Sigmoid colon (tissue), 7 donors: ENCODE measurements around the gene TMEM198. TPM values are rescaled to one million over a fixed set of nuclear protein-coding genes. Genes with fewer than 3 reads are reported as not detected.
A peak's percentile ranks its signal among the peaks of the same experiment; 100 is the strongest.

Experiments used
- DNase-seq: peaks from one replicate; pipeline ENCODE4 v3.0.0-alpha.2; 2019
- H3K27ac ChIP-seq, 4 donors: fragments of 200-600 bp; sonication (generic); one replicate each; pipeline ENCODE4 v1.5.1; 2016 to 2019; ENCODE audit warnings: mild to moderate bottlenecking in 1 of 4
- H3K27me3 ChIP-seq, 3 donors: fragments of 200-600 bp; sonication (generic); one replicate each; pipeline ENCODE4 v1.5.1; 2019; ENCODE audit warnings: mild to moderate bottlenecking in 1 of 3
- H3K36me3 ChIP-seq, 4 donors: fragments of 200-600 bp; sonication (generic); one replicate each; pipeline ENCODE4 v1.5.1; 2016 to 2019
- H3K4me1 ChIP-seq, 4 donors: fragments of 200-600 bp; sonication (generic); one replicate each; pipeline ENCODE4 v1.5.1; 2017 to 2019
- H3K4me3 ChIP-seq, 4 donors: fragments of 200-600 bp; sonication (generic); one replicate each; pipeline ENCODE4 v1.5.1; 2017 to 2019; ENCODE audit warnings: mild to moderate bottlenecking in 2 of 4, moderate library complexity in 1 of 4
- H3K9me3 ChIP-seq, 4 donors: fragments of 200-600 bp in 3 of 4; sonication (generic) in 3 of 4; one replicate each; pipeline versions ENCODE4 v1.5.1 to v1.6.1; 2013 to 2019
- EP300 ChIP-seq, 4 donors: sonication (generic); formaldehyde crosslinking; IDR thresholded peaks; one replicate each; pipeline ENCODE4 v1.6.1; 2017; ENCODE audit warnings: antibody characterized with exemption in 4 of 4
- POLR2A ChIP-seq, 2 donors: fragments of 450-650 bp; IDR thresholded peaks; one replicate each; pipeline ENCODE4 v1.6.1; 2016; ENCODE audit warnings: antibody characterized with exemption in 2 of 2, mild to moderate bottlenecking in 2 of 2, moderate library complexity in 2 of 2
- POLR2AphosphoS5 ChIP-seq, 4 donors: sonication (generic); formaldehyde crosslinking; IDR thresholded peaks; one replicate each; pipeline ENCODE4 v1.6.1; 2017; ENCODE audit warnings: antibody characterized with exemption in 4 of 4
- WGBS, 2 donors: extraction: QIAGEN DNeasy Blood & Tissue Kit; methylation state at CpG; one replicate each; pipeline ENCODE4 v1.1.7; 2013; 5-methylcytosine and 5-hydroxymethylcytosine counted together
- intact Hi-C: fragments of 100-400 bp; cut with DNase I; formaldehyde crosslinking; loops from one replicate; pipeline ENCODE4 v1.15.1; 2023
- polyA plus RNA-seq, 3 donors: library from polyadenylated mRNA; stranded (reverse); fragments of 200-250 nt; gene quantifications; one replicate each; pipeline ENCODE4 v1.2.3, GENCODE V29; 2013
- total RNA-seq, 4 donors: library from RNA; depleted of rRNA; stranded (reverse); fragments of >200 nt; gene quantifications; one replicate each; pipeline ENCODE4 v1.1.0, GENCODE V29; 2016
- TF ChIP-seq, protein P1 (sequence below), 4 experiments: fragments of 450-650 bp in 3 of 4; fragments of 200-600 bp in 1 of 4; IDR thresholded peaks; one replicate each; pipeline ENCODE4 v1.5.1; 2016 to 2019; ENCODE audit warnings: antibody characterized with exemption in 4 of 4, mild to moderate bottlenecking in 3 of 4, moderate library complexity in 2 of 4
- donor health status: healthy with polysubstance abuse.
- donor health status: Bipolar disorder and iron deficiency.
- donor health status: healthy.

Gene TMEM198, protein sequence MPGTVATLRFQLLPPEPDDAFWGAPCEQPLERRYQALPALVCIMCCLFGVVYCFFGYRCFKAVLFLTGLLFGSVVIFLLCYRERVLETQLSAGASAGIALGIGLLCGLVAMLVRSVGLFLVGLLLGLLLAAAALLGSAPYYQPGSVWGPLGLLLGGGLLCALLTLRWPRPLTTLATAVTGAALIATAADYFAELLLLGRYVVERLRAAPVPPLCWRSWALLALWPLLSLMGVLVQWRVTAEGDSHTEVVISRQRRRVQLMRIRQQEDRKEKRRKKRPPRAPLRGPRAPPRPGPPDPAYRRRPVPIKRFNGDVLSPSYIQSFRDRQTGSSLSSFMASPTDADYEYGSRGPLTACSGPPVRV
- total RNA-seq: 1 to 10 TPM in 3 of 4 donors, under 1 TPM in 1; 0.71 to 3.0 (median 1.6) TPM
- polyA plus RNA-seq: 1 to 10 TPM in 2 of 3 donors, not detected in 1; 1.2 to 3.9 TPM

DNA sequence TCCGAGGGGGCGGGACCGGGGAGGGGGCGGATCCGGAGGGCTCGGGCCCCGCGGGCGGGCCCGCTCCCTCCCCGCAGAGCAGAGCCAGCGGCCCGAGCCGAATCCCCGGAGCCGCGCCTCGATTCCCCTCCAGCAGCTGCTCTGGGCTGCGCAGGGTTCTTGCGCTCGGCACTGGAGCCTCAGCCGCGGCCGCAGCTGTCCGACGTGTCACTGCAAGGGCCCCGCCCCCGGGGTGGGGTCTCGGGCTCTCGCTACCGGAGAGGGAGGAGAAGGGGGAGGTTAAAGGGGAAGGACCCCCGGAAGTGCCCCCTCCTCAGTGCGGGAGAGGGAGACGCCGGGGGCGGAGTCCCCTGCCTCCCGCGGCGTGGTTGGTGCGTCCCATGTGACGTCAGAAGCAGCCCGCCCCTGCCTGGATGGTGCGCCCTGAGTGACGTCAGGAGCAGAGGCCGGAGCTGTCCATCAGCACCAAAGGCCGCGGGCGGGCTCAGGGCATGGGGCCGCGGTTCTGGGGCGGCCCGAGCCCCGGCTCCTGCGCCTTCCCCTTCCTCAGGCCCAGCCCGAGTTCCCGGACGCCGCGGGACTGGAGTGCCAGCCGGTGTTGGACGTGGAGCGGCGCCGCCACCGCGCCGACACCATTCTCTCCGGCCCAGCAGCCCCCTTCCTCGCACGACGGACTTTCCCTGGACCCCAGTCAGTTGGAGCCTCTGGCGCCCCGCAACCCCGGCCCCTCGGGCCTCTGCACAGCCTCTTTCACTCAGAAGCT is at the start of gene TMEM198, which contains the start of gene CHPF:
TMEM198 (plus strand) TSS at position 433 of the 763 bp plus-strand sequence. CDS start 700 bp downstream, outside the sequence.
CHPF (minus strand) TSS at position 214 of the 763 bp plus-strand sequence. CDS start 271 bp downstream, outside the sequence.
- H3K9me3 ChIP-seq: no peaks in the 10 kb centered on the region
- peak within 1 kb of the TSS; percentile 90 to 97 (median 92) for H3K27ac ChIP-seq
- peak; percentile 100 for DNase-seq
- intact Hi-C loops: loop anchor here (2.0 to 10.0 kb wide), 4 partner anchors 55 to 249 kb away; no protein-coding TSS in a partner anchor
- peak within 1 kb of the TSS; percentile 47 to 92 (median 74) for H3K4me3 ChIP-seq
- H3K36me3 ChIP-seq: peaks cover 6 to 28% (median 15%) of the 10 kb centered on the region in 4 donors
- WGBS, 2 donors: 1% methylated on average over 75 of the region's 75 CpGs
- no peaks in the 10 kb centered on the region for H3K27me3 ChIP-seq
- H3K4me1 ChIP-seq: peaks cover 0 to 31% (median 25%) of the 10 kb centered on the region in 4 donors
- TF ChIP-seq EP300 (IDR thresholded peaks at IDR 0.05) (peak in 1 of 4 donors; percentile 7), POLR2AphosphoS5 (IDR thresholded peaks at IDR 0.05) (peak; percentile 70 to 82 (median 74)), POLR2A (IDR thresholded peaks at IDR 0.05) (peak; percentile 33 to 49)
- TF ChIP-seq, protein P1, sequence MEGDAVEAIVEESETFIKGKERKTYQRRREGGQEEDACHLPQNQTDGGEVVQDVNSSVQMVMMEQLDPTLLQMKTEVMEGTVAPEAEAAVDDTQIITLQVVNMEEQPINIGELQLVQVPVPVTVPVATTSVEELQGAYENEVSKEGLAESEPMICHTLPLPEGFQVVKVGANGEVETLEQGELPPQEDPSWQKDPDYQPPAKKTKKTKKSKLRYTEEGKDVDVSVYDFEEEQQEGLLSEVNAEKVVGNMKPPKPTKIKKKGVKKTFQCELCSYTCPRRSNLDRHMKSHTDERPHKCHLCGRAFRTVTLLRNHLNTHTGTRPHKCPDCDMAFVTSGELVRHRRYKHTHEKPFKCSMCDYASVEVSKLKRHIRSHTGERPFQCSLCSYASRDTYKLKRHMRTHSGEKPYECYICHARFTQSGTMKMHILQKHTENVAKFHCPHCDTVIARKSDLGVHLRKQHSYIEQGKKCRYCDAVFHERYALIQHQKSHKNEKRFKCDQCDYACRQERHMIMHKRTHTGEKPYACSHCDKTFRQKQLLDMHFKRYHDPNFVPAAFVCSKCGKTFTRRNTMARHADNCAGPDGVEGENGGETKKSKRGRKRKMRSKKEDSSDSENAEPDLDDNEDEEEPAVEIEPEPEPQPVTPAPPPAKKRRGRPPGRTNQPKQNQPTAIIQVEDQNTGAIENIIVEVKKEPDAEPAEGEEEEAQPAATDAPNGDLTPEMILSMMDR (IDR thresholded peaks at IDR 0.05): no peak

DNA sequence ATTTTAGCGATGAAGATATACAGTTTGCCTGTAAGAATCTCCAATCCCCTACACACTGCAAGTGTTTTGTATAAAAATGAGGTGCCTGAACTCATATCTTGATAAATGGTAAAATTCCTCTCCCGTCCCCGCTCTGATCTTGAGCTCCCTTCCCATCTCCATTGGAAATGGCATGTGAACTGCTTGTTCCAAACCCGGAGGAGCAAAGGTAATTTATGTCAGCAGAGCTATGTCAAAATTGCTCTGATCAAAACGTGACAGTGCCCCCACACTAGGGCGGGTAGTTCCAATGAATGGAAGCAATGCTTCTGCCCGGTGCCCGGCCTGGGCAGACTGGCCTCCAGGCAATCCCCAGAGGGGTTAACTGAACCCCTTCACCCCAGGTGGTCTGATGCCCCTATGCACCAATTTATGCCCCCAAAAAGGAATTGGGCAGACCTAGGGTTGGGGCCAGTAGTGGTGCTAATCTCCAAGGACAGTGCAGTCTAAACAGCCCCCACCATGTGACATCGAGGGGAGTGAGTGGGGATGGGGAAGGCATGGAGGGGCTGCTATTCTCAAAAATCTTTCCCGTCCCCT is 48.8 kb upstream of the TMEM198 start:
- Histone ChIP-seq H3K4me1 (peaks cover 0 to 50% (median 43%) of the 10 kb centered on the region in 4 donors), H3K27me3 (no peaks in the 10 kb centered on the region), H3K9me3 (no peaks in the 10 kb centered on the region), H3K27ac (peak overlapping the region; percentile 89 to 100 (median 99)), H3K4me3 (no peak overlapping the region), H3K36me3 (peaks cover 7 to 34% (median 15%) of the 10 kb centered on the region in 4 donors)
- TF ChIP-seq POLR2A (IDR thresholded peaks at IDR 0.05) (no peak), POLR2AphosphoS5 (IDR thresholded peaks at IDR 0.05) (peak in 2 of 4 donors; percentile 34 to 38)
- DNase-seq: no peak
- intact Hi-C loops: no loop called here
- 21 to 29% methylated on average over 10 of the region's 10 CpGs for WGBS, 2 donors

DNA sequence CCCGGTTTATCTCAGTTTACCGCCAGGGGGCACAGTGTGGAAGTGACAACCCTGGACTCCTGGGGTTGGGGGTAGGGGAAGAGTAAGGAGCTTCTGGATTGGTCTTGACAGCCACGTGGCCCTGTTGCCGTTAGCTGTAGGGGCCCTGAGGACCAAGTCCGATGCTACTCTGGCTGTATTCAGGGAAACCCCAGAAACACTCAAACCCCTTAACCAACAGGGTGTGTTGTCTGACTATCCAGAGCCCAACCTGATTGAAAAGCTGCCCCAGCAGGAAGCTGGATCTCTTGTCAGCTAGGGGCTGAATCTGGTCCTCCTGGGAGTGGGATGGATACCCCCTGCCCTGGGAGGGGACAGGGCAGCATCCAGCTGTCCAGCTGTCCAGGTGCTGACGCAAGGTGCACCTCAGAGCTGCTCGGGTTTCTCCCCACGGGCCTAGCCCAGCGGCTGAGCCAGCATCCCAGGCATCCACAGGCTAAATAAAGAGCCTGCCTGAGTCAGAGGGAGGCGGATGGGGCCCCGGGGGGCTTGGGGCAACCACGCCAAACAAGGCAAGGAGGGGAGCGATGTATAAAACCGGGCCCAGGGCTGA is 48.2 kb upstream of the TMEM198 start:
- peak; percentile 84 for DNase-seq
- Histone ChIP-seq H3K27me3 (no peaks in the 10 kb centered on the region), H3K4me3 (no peak overlapping the region), H3K36me3 (peaks cover 7 to 28% (median 12%) of the 10 kb centered on the region in 4 donors), H3K9me3 (no peaks in the 10 kb centered on the region), H3K4me1 (peaks cover 0 to 53% (median 43%) of the 10 kb centered on the region in 4 donors), H3K27ac (peak overlapping the region; percentile 89 to 100 (median 99))
- TF ChIP-seq POLR2AphosphoS5 (IDR thresholded peaks at IDR 0.05): peak in 3 of 4 donors; percentile 26 to 42 (median 27)
- TF ChIP-seq, protein P1 (IDR thresholded peaks at IDR 0.05): peak; percentile 68 to 88 (median 70)
- TF ChIP-seq POLR2A (IDR thresholded peaks at IDR 0.05): no peak
- no peak for TF ChIP-seq EP300 (IDR thresholded peaks at IDR 0.05)
- WGBS, 2 donors: 26% methylated on average over 14 of the region's 14 CpGs
- intact Hi-C loops: loop anchor here (2.0 kb wide), 2 partner anchors 35 to 43 kb away; no protein-coding TSS in a partner anchor

DNA sequence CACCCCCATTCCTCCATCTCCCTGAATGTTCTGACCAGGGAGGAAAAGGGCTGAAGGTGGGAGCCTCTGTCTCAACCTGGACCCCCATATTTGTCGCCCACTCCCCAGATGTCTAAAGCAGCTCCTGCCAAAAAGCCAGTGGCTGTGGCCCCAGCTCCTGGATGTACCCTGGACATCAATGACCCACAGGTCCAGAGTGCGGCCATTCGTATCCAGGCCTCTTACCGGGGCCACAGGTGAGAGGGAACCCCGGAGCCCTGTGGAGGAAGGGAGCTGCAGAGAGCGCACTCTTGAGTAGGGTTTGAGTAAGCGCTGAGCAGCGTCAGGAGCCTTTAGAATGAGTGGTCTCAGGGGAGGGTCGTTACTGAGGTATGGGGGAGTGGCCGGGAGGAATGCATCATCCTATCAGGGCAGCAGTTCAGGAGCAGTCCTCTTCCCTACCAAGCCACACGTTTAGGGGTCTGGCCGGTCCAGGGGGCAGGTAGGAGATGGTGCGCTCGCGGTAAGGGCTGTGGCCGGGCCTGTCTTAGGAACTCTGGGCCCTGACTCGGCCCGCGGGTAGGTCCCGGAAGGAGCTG is 47.5 kb upstream of the TMEM198 start:
- WGBS, 2 donors: 27 to 29% methylated on average over 20 of the region's 20 CpGs
- DNase-seq: no peak
- intact Hi-C loops: loop anchor here (2.0 kb wide), 2 partner anchors 36 to 44 kb away; no protein-coding TSS in a partner anchor
- Histone ChIP-seq H3K27ac (peak overlapping the region; percentile 89 to 100 (median 99)), H3K27me3 (no peaks in the 10 kb centered on the region), H3K4me3 (peak overlapping the region; percentile 62 to 76 (median 70)), H3K9me3 (no peaks in the 10 kb centered on the region), H3K4me1 (peaks cover 0 to 53% (median 43%) of the 10 kb centered on the region in 4 donors), H3K36me3 (peaks cover 7 to 21% (median 8%) of the 10 kb centered on the region in 4 donors)
- TF ChIP-seq POLR2AphosphoS5 (IDR thresholded peaks at IDR 0.05) (peak in 1 of 4 donors; percentile 3), EP300 (IDR thresholded peaks at IDR 0.05) (no peak)
